ENCODE results near the gene ROPN1L. TPM values are rescaled to one million over a fixed set of nuclear protein-coding genes. Genes with fewer than 3 reads are reported as not detected.
"Not testable (repeated sequence)": the region's sequence is repeated elsewhere in the genome, so short reads cannot be mapped to it uniquely, and the experiment has no call there.

ROPN1L gene
- total RNA-seq, 1 experiment from 2014 or later: 0.66 TPM

DNA sequence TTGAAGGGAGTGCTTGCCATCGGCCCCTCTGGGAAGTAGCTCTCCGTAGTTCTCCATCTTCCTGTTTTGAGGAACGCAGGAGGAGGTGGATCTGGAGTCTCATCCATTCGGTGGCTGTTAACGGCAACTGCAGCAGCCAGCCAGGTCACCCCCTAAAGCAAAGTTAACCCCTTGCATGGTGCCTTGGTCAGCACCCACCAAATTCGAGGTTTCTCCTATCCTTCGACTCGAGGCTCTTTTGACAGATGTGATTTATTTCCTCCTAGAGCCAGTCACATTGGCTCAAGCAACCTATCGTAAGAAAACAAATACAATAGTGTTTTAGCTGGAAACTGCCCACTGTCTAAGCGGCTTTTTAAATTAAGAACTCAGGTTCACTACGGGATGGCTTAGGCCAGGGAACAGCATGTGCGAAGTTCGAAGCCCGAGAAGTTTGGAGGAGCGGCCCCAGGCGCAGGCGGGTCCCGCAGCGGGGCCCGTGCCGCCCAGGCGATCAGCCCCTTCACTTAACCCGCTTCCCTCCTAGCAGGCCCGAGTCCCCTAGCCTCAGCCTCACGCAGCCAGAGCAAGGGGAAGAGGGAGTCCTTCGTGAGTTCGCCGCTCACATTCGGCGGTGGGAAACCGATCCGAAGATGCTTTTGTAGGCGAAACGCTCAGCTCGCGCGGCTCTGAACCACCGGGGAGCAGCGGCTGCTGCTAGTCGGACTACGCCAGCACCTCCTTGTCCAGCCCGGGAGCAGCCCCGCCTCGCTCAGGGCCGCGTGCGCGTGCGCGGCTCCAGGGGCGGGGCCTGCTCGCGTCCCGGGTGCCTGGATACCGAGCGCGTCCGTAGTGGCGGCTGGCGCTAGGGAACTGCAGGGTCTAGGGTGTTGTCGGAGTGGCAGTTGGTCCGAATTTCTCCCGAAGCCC, at the start of gene ROPN1L (continued):
- no peak for TF ChIP-seq REST (IDR thresholded peaks at IDR 0.05; ENCODE audit: low read depth)
- TF ChIP-seq ZFX (IDR thresholded peaks at IDR 0.05): peak; percentile 51; the same call in 1 of the 2 replicates

DNA sequence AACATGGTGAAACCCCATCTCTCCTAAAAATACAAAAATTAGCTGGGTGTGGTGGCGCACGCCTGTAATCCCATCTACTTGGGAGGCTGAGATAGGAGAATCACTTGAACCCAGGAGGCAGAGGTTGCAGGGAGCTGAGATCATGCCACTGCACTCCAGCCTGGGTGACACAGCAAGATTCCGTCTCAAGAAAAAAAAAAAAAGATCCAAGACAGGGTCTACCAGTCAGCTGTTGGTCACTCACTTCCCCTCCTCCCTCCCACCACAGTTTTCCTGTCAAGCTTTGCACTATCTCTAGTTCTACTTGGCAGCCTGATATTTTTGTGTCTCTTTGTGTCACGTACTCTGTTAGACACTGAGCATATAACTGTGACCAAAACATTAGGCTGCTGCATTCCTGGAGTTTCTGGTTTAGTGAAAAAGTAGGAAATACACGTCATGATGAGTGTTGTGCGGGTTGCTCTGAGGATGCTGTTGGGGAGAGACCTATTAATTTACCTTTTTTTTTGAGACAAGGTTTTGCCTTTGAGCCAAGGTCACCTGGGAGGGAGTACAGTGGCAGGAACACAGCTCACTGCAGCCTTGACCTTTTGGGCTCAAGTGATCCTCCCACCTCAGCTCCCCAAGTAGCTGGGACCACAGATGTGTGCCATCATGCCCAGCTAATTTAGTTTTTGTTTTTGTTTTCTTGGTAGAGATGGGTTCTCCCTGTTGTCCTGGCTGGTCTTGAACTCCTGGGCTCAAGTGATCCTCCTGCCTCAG, 48.9 kb upstream of the ROPN1L start:
- H3K79me2 ChIP-seq (ENCODE audit: insufficient read depth, low read length): peaks cover 23% of the 10 kb centered on the region; the same call in 1 of the 2 replicates
- CTCF ChIA-PET; DNase-seq (ENCODE audit: low read depth, low spot score); ATAC-seq; H3K9me3 ChIP-seq (ENCODE audit: control insufficient read depth in 1 of 2, insufficient read depth in 1 of 2, low read depth in 1 of 2, low read length in 2 of 2); H3K4me2 ChIP-seq (ENCODE audit: low read length); H3K4me1 ChIP-seq (ENCODE audit: control insufficient read depth in 1 of 2, insufficient read depth in 2 of 2, low read length in 2 of 2); POLR2A ChIA-PET; H3K4me3 ChIP-seq (replicated peaks in 1 of 2; ENCODE audit: low read depth in 1 of 2, low read length in 2 of 2); H3K27ac ChIP-seq (ENCODE audit: low read depth, low read length); H3K9ac ChIP-seq (ENCODE audit: low read length); H3K9me2 ChIP-seq (ENCODE audit: insufficient read depth); RAD21 ChIA-PET (ENCODE audit: low non-redundant PET in 1 of 2, low total read pairs in 2 of 2, uncharacterized antibody in 2 of 2, unreplicated experiment in 2 of 2); BruUV-seq (replicated peaks); intact Hi-C loops (cut with micrococcal nuclease); H3K27me3 ChIP-seq (ENCODE audit: insufficient read depth, low read length); H4K20me1 ChIP-seq (ENCODE audit: insufficient read depth); H2AFZ ChIP-seq (ENCODE audit: low read depth, low read length, poor library complexity, severe bottlenecking): not testable (repeated sequence)
- H3K36me3 ChIP-seq (ENCODE audit: control insufficient read depth in 1 of 2, insufficient read depth in 2 of 2, low read length in 2 of 2): peaks cover 28 to 54% of the 10 kb centered on the region in 2 experiments

Data from HCT116 (cell line).